OCI-LY1 (cell line): Measurements from ENCODE around the gene C22orf39.

Experiments used
- H2AFZ ChIP-seq: fragments of 200-600 bp; sonication (generic), shearing (Covaris generic); 2 replicates; pipeline ENCODE4 v1.6.0; 2014; ENCODE audit warnings: antibody characterized with exemption, mild to moderate bottlenecking, low read length
- H3F3A ChIP-seq: fragments of 200-600 bp; sonication (generic), shearing (Covaris generic); 2 replicates; pipeline ENCODE4 v1.6.0; 2014; ENCODE audit warnings: mild to moderate bottlenecking, antibody characterized with exemption, low read length, moderate library complexity; ENCODE audit not compliant: insufficient read depth
- H3K27ac ChIP-seq: fragments of 200-600 bp; sonication (generic); 2 replicates; pipeline ENCODE4 v1.5.1; 2014; ENCODE audit warnings: low read length, mixed run types, mild to moderate bottlenecking, low read depth; ENCODE audit not compliant: poor library complexity, severe bottlenecking
- H3K27me3 ChIP-seq: fragments of 200-600 bp; sonication (generic); 2 replicates; pipeline ENCODE4 v1.6.0; 2014; ENCODE audit warnings: antibody characterized with exemption, mild to moderate bottlenecking, low read length, moderate library complexity; ENCODE audit not compliant: insufficient read depth
- H3K36me3 ChIP-seq: fragments of 200-600 bp; sonication (generic); 2 replicates; pipeline ENCODE4 v1.6.1; 2014; ENCODE audit warnings: mild to moderate bottlenecking, antibody characterized with exemption, low read length, moderate library complexity, mixed read lengths; ENCODE audit not compliant: insufficient read depth
- H3K4me1 ChIP-seq: fragments of 200-600 bp; sonication (generic); 2 replicates; pipeline ENCODE4 v1.5.1; 2014; ENCODE audit warnings: mild to moderate bottlenecking, low read length, moderate library complexity; ENCODE audit not compliant: insufficient read depth, severe bottlenecking
- H3K4me2 ChIP-seq: fragments of 200-600 bp; sonication (generic), shearing (Covaris generic); 2 replicates; pipeline ENCODE4 v1.6.1; 2014; ENCODE audit warnings: low read length
- H3K4me3 ChIP-seq: fragments of 200-600 bp; sonication (generic); 2 replicates; pipeline ENCODE4 v1.5.1; 2014; ENCODE audit warnings: low read length, low read depth, mild to moderate bottlenecking, mixed read lengths; ENCODE audit not compliant: poor library complexity, severe bottlenecking
- H3K79me2 ChIP-seq: fragments of 200-600 bp; shearing (Covaris generic); 2 replicates; pipeline ENCODE4 v1.6.1; 2016; ENCODE audit warnings: mixed run types, low read length, mixed read lengths; ENCODE audit not compliant: insufficient read depth
- H3K9ac ChIP-seq: fragments of 200-600 bp; sonication (generic), shearing (Covaris generic); 2 replicates; pipeline ENCODE4 v1.6.1; 2014; ENCODE audit warnings: mild to moderate bottlenecking, low read length, mixed read lengths
- H3K9me2 ChIP-seq: fragments of 200-600 bp; sonication (generic), shearing (Covaris generic); 2 replicates; pipeline ENCODE4 v1.6.1; 2014; ENCODE audit warnings: low read depth, mild to moderate bottlenecking, low read length, mixed read lengths
- H3K9me3 ChIP-seq: fragments of 200-600 bp; shearing (Covaris generic); 2 replicates; pipeline ENCODE4 v1.6.1; 2014; ENCODE audit warnings: low read length, mixed read lengths
- H4K20me1 ChIP-seq: fragments of 200-600 bp; sonication (generic), shearing (Covaris generic); 2 replicates; pipeline ENCODE4 v1.6.0; 2016; ENCODE audit warnings: mild to moderate bottlenecking, low read length; ENCODE audit not compliant: insufficient read depth
- EZH2 ChIP-seq: fragments of 200-600 bp; sonication (generic), shearing (Covaris generic); IDR thresholded peaks from 2 replicates; pipeline ENCODE4 v1.8.0; 2017; ENCODE audit warnings: borderline replicate concordance, mixed run types, mild to moderate bottlenecking, antibody characterized with exemption, low read length, moderate library complexity, mixed read lengths
- TF ChIP-seq, protein P1 (sequence below): fragments of 200-600 bp; sonication (generic), shearing (Covaris generic); IDR thresholded peaks from 2 replicates; pipeline ENCODE4 v1.5.1; 2017; ENCODE audit warnings: mild to moderate bottlenecking, antibody characterized with exemption, low read length, moderate library complexity, mixed read lengths

Gene C22orf39

DNA sequence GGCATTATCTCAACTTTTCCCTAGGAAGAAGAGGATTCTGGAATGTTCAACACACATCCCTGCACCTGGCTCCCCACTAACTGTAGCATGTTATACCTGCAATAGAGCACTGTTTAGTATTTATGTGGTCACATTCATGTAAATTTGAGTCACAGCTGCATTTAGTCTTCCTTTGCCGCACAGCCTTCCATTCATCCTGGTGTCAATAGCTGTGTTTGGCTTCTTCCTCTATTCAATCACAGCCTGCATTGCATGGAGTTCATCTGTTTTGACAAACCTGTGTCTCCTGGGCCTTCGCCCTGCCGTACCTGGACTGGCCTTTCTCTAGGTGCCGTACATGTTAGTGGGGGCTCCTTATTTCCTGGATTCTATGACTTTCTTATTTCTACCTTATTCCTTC is 4.1 kb upstream of the C22orf39 start:
- no peaks in the 10 kb centered on the region for H4K20me1 ChIP-seq
- H3K4me2 ChIP-seq = no peak overlapping the region
- peaks cover 5% of the 10 kb centered on the region for H3K79me2 ChIP-seq
- H2AFZ ChIP-seq = no peak overlapping the region
- H3K9me3 ChIP-seq = no peaks in the 10 kb centered on the region
- H3K9me2 ChIP-seq = no peaks in the 10 kb centered on the region
- no peak overlapping the region for H3K4me3 ChIP-seq
- H3F3A ChIP-seq = no peaks in the 10 kb centered on the region
- TF ChIP-seq, protein P1, sequence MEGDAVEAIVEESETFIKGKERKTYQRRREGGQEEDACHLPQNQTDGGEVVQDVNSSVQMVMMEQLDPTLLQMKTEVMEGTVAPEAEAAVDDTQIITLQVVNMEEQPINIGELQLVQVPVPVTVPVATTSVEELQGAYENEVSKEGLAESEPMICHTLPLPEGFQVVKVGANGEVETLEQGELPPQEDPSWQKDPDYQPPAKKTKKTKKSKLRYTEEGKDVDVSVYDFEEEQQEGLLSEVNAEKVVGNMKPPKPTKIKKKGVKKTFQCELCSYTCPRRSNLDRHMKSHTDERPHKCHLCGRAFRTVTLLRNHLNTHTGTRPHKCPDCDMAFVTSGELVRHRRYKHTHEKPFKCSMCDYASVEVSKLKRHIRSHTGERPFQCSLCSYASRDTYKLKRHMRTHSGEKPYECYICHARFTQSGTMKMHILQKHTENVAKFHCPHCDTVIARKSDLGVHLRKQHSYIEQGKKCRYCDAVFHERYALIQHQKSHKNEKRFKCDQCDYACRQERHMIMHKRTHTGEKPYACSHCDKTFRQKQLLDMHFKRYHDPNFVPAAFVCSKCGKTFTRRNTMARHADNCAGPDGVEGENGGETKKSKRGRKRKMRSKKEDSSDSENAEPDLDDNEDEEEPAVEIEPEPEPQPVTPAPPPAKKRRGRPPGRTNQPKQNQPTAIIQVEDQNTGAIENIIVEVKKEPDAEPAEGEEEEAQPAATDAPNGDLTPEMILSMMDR = no peak
- TF ChIP-seq EZH2 = no peak
- H3K9ac ChIP-seq = no peak overlapping the region
- H3K36me3 ChIP-seq = peaks cover 59% of the 10 kb centered on the region
- no peaks in the 10 kb centered on the region for H3K27me3 ChIP-seq
- H3K27ac ChIP-seq = no peak overlapping the region
- H3K4me1 ChIP-seq = peaks cover 15% of the 10 kb centered on the region

DNA sequence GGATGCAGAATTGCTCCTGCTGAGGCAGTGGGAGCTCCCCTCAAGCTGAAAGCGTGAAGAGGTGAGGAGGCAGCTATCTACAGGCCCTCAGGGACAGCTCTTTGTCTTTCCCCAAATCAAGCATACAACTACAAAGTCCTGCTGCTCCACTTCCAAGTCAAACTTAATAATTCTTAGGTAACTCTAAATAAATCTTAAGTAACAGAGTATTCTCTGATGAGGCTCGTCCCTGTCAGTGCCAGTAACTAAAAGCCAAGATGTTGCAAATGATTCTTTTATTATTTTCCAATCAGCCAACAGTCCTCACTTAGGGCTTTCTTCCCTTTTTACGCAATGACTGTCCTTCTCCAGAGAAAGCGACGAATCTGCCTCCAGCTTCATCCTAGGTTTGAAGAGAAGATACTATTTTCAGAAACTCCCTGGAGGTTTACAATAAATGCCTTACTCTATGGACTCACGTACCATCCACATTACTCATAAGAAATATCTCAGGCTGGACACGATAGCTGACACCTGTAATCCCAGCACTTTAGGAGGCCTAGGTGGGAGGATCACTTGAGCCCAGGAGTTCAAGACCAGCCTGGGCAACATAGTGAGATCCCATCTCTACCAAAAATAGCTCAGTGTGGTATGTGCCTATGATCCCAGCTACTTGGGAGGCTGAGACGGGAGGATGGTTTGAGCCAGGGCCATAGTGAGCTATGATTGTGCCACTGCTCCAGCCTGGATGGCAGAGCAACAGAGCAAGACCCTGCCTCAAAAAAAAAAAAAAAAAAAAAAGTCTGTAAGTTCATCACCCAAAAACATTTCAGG is 3.1 kb upstream of the C22orf39 start:
- no peaks in the 10 kb centered on the region for H3K9me2 ChIP-seq
- no peaks in the 10 kb centered on the region for H3F3A ChIP-seq
- peaks cover 13% of the 10 kb centered on the region for H3K79me2 ChIP-seq
- no peaks in the 10 kb centered on the region for H3K27me3 ChIP-seq
- H3K4me1 ChIP-seq = peaks cover 23% of the 10 kb centered on the region
- no peaks in the 10 kb centered on the region for H4K20me1 ChIP-seq
- no peak for TF ChIP-seq EZH2
- H2AFZ ChIP-seq = no peak overlapping the region
- no peak overlapping the region for H3K4me2 ChIP-seq
- H3K27ac ChIP-seq = no peak overlapping the region
- no peak overlapping the region for H3K9ac ChIP-seq
- no peaks in the 10 kb centered on the region for H3K9me3 ChIP-seq
- no peak overlapping the region for H3K4me3 ChIP-seq
- H3K36me3 ChIP-seq = peaks cover 49% of the 10 kb centered on the region

DNA sequence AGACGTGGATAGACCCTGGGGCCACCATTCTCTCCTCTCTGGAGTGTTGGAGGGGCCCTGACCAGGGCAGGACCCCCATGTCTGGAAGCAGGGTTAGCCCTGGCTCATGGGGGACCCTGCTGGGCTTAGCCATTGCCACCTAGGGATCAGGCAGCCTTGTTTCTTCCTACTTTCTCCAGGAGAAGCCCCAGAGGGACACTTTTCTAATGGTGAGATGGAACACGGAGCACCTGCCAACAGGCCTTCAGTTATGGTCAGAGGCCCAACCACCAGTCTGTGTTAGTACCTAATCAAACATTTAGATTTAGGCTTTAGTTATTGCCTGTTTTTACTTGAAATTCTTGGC is 1.9 kb upstream of the C22orf39 start:
- H4K20me1 ChIP-seq = no peaks in the 10 kb centered on the region
- H3K9ac ChIP-seq = no peak overlapping the region; the same call in 1 of the 2 replicates
- no peak overlapping the region for H3K4me3 ChIP-seq
- no peak overlapping the region for H3K27ac ChIP-seq
- H3K79me2 ChIP-seq = peaks cover 17% of the 10 kb centered on the region
- H2AFZ ChIP-seq = no peak overlapping the region
- no peaks in the 10 kb centered on the region for H3F3A ChIP-seq
- TF ChIP-seq, protein P1 = no peak
- H3K4me2 ChIP-seq = no peak overlapping the region
- H3K9me3 ChIP-seq = no peaks in the 10 kb centered on the region
- no peaks in the 10 kb centered on the region for H3K27me3 ChIP-seq
- no peaks in the 10 kb centered on the region for H3K9me2 ChIP-seq
- peaks cover 42% of the 10 kb centered on the region for H3K36me3 ChIP-seq
- H3K4me1 ChIP-seq = peaks cover 23% of the 10 kb centered on the region
